GM12873 (cell line): Measurements from ENCODE around the gene ZBTB6.

Experiments
- CTCF ChIP-seq: IDR thresholded peaks from 2 replicates; pipeline ENCODE4 v1.5.1; 2012; ENCODE audit warnings: low read depth, mild to moderate bottlenecking, moderate library complexity, low read length, control low read depth; ENCODE audit not compliant: insufficient read depth; ENCODE audit errors: missing control alignments

Gene ZBTB6

GRCh38 chr9:122918310-122918709 lies 5.2 kb upstream of the ZBTB6 start:
- TF ChIP-seq CTCF, result no peak

GRCh38 chr9:122912671-122912963 lies 506 bp downstream of the ZBTB6 start:
- peak; percentile 9 for TF ChIP-seq CTCF

GRCh38 chr9:122904823-122905710 lies 8.1 kb downstream of the ZBTB6 start, which contains the start of gene RC3H2:
RC3H2 (minus strand) TSS chr9:122905359; CDS start chr9:122897509, 7,850 bp downstream.
- no peak for TF ChIP-seq CTCF

- TF ChIP-seq CTCF, result no peak
Observed at GRCh38 chr9:122904466-122904822, 8.7 kb downstream of the ZBTB6 start.

GRCh38 chr9:122900791-122901190 lies 12.3 kb downstream of the ZBTB6 start:
- no peak for TF ChIP-seq CTCF

GRCh38 chr9:122897969-122898368 lies 15.2 kb downstream of the ZBTB6 start:
- TF ChIP-seq CTCF, result no peak

- TF ChIP-seq CTCF, result no peak
Observed at GRCh38 chr9:122888480-122888879, 24.6 kb downstream of the ZBTB6 start.

- no peak for TF ChIP-seq CTCF
Observed at GRCh38 chr9:122883125-122883524, 30.0 kb downstream of the ZBTB6 start.
